ENCODE measurements around the gene WIPF3. TPM values are rescaled to one million over a fixed set of nuclear protein-coding genes. Genes with fewer than 3 reads are reported as not detected.

The WIPF3 gene
- total and polyA plus RNA-seq, 4 donors = 0.10 to 0.23 (median 0.14) TPM; not detected in 1

DNA sequence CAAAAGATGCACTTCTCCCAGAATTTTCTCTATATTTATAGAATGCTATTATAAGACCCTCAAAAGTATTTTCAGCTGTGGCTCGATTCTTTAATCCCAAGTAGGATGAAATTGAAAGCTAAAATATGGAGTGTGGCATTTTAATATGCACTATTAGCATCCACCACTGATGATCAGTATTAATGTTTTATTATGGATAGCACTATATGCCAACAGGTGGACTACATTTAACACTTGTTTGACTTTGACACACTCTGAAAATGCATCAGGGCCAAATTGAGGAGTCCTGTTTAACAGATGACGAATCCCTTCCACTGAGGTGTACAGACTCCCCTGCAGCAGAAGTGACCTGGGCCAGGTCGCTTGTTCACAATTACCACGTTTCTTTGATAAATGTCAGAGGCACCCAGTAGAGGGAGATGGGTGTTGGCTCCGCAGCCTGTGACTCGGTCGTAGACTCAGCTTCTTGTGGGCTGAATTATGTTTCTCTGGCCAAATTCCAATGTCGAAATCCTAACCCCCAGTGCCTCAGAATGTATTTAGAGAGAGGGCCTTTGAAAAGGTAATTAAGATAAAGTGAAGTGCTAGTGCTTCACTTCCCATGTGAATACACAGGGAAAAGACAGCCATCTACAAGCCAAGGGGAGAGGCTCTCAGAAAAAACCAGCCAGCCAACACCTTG, 48.1 kb downstream of the WIPF3 start:
- no peak overlapping the region for H3K4me3 ChIP-seq (ENCODE audit: low read depth in 1 of 3, low read length in 3 of 3)
- no peak for TF ChIP-seq YY1 (IDR thresholded peaks at IDR 0.05)
- TF ChIP-seq NR2F2 (IDR thresholded peaks at IDR 0.05) = no peak
- no peak for TF ChIP-seq RAD21 (IDR thresholded peaks at IDR 0.05)
- TF ChIP-seq FOXA1 (IDR thresholded peaks at IDR 0.05) = no peak
- no peak for TF ChIP-seq GABPA (IDR thresholded peaks at IDR 0.05 in 1 of 2, conservative IDR thresholded peaks at IDR 0.05 in 1 of 2)
- TF ChIP-seq, protein P1, sequence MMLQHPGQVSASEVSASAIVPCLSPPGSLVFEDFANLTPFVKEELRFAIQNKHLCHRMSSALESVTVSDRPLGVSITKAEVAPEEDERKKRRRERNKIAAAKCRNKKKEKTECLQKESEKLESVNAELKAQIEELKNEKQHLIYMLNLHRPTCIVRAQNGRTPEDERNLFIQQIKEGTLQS (IDR thresholded peaks at IDR 0.05) = no peak
- TF ChIP-seq, protein P2, sequence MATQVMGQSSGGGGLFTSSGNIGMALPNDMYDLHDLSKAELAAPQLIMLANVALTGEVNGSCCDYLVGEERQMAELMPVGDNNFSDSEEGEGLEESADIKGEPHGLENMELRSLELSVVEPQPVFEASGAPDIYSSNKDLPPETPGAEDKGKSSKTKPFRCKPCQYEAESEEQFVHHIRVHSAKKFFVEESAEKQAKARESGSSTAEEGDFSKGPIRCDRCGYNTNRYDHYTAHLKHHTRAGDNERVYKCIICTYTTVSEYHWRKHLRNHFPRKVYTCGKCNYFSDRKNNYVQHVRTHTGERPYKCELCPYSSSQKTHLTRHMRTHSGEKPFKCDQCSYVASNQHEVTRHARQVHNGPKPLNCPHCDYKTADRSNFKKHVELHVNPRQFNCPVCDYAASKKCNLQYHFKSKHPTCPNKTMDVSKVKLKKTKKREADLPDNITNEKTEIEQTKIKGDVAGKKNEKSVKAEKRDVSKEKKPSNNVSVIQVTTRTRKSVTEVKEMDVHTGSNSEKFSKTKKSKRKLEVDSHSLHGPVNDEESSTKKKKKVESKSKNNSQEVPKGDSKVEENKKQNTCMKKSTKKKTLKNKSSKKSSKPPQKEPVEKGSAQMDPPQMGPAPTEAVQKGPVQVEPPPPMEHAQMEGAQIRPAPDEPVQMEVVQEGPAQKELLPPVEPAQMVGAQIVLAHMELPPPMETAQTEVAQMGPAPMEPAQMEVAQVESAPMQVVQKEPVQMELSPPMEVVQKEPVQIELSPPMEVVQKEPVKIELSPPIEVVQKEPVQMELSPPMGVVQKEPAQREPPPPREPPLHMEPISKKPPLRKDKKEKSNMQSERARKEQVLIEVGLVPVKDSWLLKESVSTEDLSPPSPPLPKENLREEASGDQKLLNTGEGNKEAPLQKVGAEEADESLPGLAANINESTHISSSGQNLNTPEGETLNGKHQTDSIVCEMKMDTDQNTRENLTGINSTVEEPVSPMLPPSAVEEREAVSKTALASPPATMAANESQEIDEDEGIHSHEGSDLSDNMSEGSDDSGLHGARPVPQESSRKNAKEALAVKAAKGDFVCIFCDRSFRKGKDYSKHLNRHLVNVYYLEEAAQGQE (IDR thresholded peaks at IDR 0.05) = no peak
- TF ChIP-seq RXRA (IDR thresholded peaks at IDR 0.05) = no peak
- no peak for TF ChIP-seq EGR1 (IDR thresholded peaks at IDR 0.05; ENCODE audit: low read depth in 2 of 2)
- TF ChIP-seq JUND (IDR thresholded peaks at IDR 0.05) = no peak
- no peak for TF ChIP-seq TAF1 (conservative IDR thresholded peaks at IDR 0.05)
- TF ChIP-seq, protein P3, sequence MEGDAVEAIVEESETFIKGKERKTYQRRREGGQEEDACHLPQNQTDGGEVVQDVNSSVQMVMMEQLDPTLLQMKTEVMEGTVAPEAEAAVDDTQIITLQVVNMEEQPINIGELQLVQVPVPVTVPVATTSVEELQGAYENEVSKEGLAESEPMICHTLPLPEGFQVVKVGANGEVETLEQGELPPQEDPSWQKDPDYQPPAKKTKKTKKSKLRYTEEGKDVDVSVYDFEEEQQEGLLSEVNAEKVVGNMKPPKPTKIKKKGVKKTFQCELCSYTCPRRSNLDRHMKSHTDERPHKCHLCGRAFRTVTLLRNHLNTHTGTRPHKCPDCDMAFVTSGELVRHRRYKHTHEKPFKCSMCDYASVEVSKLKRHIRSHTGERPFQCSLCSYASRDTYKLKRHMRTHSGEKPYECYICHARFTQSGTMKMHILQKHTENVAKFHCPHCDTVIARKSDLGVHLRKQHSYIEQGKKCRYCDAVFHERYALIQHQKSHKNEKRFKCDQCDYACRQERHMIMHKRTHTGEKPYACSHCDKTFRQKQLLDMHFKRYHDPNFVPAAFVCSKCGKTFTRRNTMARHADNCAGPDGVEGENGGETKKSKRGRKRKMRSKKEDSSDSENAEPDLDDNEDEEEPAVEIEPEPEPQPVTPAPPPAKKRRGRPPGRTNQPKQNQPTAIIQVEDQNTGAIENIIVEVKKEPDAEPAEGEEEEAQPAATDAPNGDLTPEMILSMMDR (IDR thresholded peaks at IDR 0.05; ENCODE audit: low read depth, low read length, missing input control) = no peak
- TF ChIP-seq, protein P4, sequence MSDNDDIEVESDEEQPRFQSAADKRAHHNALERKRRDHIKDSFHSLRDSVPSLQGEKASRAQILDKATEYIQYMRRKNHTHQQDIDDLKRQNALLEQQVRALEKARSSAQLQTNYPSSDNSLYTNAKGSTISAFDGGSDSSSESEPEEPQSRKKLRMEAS (IDR thresholded peaks at IDR 0.05) = no peak
- TF ChIP-seq HNF4A (conservative IDR thresholded peaks at IDR 0.05) = no peak
- no peak for TF ChIP-seq HNF4G (IDR thresholded peaks at IDR 0.05)
- no peak for TF ChIP-seq SP1 (IDR thresholded peaks at IDR 0.05)
- TF ChIP-seq, protein P5, sequence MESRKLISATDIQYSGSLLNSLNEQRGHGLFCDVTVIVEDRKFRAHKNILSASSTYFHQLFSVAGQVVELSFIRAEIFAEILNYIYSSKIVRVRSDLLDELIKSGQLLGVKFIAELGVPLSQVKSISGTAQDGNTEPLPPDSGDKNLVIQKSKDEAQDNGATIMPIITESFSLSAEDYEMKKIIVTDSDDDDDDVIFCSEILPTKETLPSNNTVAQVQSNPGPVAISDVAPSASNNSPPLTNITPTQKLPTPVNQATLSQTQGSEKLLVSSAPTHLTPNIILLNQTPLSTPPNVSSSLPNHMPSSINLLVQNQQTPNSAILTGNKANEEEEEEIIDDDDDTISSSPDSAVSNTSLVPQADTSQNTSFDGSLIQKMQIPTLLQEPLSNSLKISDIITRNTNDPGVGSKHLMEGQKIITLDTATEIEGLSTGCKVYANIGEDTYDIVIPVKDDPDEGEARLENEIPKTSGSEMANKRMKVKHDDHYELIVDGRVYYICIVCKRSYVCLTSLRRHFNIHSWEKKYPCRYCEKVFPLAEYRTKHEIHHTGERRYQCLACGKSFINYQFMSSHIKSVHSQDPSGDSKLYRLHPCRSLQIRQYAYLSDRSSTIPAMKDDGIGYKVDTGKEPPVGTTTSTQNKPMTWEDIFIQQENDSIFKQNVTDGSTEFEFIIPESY (IDR thresholded peaks at IDR 0.05) = no peak
- TF ChIP-seq FOXA2 (IDR thresholded peaks at IDR 0.05) = no peak
- H3K4me1 ChIP-seq (ENCODE audit: control insufficient read depth in 4 of 4, insufficient read depth in 4 of 4, low read length in 3 of 4) = peaks cover 0 to 4% (median 0%) of the 10 kb centered on the region in 4 donors
- no peak overlapping the region for H3K9ac ChIP-seq (ENCODE audit: low read depth in 1 of 2, low read length in 2 of 2)
- no peak overlapping the region for H3K27ac ChIP-seq (ENCODE audit: low read depth in 1 of 2, low read length in 2 of 2)
- no peaks in the 10 kb centered on the region for H3K9me3 ChIP-seq (ENCODE audit: control insufficient read depth in 4 of 4, low read length in 3 of 4)
- peaks cover 0 to 2% (median 0%) of the 10 kb centered on the region in 4 donors for H3K27me3 ChIP-seq (ENCODE audit: control insufficient read depth in 4 of 4, insufficient read depth in 4 of 4, low read length in 3 of 4)
- 66% methylated on average over 8 of the region's 8 CpGs for WGBS
- DNase-seq (ENCODE audit: low spot score) = no peak
- H3K36me3 ChIP-seq (ENCODE audit: control insufficient read depth in 4 of 4, insufficient read depth in 3 of 4, low read depth in 1 of 4, low read length in 3 of 4) = no peaks in the 10 kb centered on the region

Data from liver (tissue), 9 donors.